GM21737 (cell line): ENCODE results near the gene DCPS.
"Not testable (repeated sequence)": the region's sequence is repeated elsewhere in the genome, so short reads cannot be mapped to it uniquely, and the experiment has no call there.

ENCODE experiments used
- ATAC-seq: cut with Tn5 transposase; IDR thresholded peaks from one replicate; pipeline ENCODE4 v1.9.1; 2021; ENCODE audit warnings: mild to moderate bottlenecking, moderate library complexity; ENCODE audit not compliant: unreplicated experiment

Gene DCPS

GRCh38 chr11:126343051-126343450 lies 39.2 kb downstream of the DCPS start:
- no peak for ATAC-seq

GRCh38 chr11:126344141-126345080 lies 40.6 kb downstream of the DCPS start:
- ATAC-seq = no peak

GRCh38 chr11:126345283-126345682 lies 41.4 kb downstream of the DCPS start:
- no peak for ATAC-seq

- ATAC-seq = no peak
Observed at GRCh38 chr11:126345759-126346585, 42.1 kb downstream of the DCPS start.

DNA sequence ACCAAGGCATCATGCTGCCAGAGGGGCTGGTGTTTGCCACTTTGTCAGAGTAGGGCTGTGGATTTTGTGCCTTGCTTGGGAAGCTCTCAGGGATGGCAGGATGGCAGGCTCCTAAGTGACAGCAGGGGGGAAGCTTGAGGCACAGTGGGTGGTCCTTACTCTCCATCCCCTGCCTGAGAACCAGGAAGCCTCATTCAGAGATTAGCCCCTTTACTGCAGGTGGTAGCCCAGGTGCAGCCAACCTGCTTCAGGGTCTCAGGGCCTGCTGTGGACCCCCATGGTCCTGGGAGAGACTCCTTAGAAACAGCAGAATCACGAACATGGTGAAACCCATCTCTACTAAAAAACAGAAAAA lies 42.7 kb downstream of the DCPS start:
- no peak for ATAC-seq

DNA sequence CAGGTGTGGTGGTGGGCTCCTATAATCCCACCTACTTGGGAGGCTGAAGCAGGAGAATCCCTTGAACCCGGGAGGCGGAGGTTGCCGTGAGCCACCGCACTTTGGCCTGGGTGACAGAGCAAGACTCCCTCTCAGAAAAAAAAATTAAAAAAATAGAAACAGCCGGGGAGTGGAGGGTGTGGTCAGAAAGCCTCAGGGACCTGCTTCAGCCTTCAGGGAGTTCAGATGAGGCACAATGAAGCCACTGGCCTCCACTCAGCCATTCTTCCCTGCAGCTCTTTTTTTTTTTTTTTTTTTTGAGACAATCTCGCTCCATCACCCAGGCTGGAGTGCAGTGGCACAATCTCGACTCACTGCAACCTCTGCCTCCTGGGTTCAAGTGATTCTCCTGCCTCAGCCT lies 43.1 kb downstream of the DCPS start:
- not testable (repeated sequence) for ATAC-seq

- no peak for ATAC-seq
Observed at GRCh38 chr11:126347751-126348668, 44.1 kb downstream of the DCPS start.

GRCh38 chr11:126348806-126349582 lies 45.1 kb downstream of the DCPS start:
- no peak for ATAC-seq

DNA sequence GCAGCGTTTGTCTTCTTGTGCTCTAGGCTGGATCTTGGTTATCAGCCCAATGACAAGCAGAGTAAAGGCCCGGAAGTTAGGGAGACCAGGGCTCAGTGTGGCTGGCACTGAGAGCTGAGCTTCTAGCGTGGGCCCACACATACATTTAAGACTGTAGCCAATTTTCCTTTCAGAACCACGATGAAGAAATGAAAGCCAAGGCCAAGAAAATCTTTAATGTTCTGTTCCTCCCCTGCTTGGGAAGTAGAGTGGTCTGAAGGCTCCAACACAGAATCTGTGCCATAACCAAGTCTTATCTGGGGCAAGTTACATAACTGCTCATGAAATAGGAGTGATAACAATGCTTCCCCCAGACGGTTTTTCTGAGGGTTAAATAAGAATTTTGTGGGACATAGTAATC lies 47.0 kb downstream of the DCPS start:
- ATAC-seq = no peak

- ATAC-seq = no peak
Observed at GRCh38 chr11:126352163-126352562, 48.3 kb downstream of the DCPS start.

DNA sequence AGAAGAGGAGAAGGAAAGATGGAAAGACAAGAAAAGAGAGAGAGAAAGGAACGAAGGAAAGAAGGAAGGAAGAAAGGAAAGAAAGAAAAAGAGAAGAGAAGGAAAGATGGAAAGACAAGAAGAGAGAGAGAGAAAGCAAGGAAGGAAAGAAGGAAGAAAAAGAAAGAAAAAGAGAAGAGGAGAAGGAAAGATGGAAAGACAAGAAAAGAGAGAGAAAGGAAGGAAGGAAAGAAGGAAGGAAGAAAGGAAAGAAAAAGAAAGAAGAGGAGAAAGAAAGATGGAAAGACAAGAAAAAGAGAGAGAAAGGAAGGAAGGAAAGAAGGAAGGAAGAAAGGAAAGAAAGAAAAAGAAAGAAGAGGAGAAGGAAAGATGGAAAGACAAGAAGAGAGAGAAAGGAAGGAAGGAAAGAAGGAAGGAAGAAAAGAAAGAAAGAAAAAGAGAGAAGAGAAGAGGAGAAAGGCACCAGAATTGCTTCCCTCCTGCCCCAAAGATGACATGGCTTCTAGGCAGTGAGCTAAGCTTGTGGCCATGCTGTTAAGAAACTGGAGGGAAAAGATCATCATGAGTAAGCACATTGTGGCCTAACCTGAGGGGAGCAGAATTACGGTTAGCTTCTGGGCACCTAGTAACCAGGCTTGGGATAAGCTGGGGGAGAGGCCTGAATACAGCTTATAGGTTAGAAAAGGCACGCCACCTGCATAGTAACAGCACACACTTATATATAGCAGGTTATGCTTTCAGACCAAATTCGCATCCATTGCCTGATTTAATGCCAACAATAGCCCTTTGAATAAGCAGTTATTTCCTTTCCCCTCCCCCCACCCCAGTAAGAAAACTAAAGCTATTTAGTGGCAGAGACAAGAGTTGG lies 49.3 kb downstream of the DCPS start:
- ATAC-seq = no peak

GRCh38 chr11:126354631-126355323 lies 50.9 kb downstream of the DCPS start:
- peak; percentile 30 for ATAC-seq

GRCh38 chr11:126355324-126355925 lies 51.6 kb downstream of the DCPS start, which contains the start of gene ST3GAL4:
Gene ST3GAL4, plus strand, starts transcription at chr11:126355686. Its CDS starts 50,470 bp downstream, at chr11:126406156.
- peak; percentile 48 for ATAC-seq

DNA sequence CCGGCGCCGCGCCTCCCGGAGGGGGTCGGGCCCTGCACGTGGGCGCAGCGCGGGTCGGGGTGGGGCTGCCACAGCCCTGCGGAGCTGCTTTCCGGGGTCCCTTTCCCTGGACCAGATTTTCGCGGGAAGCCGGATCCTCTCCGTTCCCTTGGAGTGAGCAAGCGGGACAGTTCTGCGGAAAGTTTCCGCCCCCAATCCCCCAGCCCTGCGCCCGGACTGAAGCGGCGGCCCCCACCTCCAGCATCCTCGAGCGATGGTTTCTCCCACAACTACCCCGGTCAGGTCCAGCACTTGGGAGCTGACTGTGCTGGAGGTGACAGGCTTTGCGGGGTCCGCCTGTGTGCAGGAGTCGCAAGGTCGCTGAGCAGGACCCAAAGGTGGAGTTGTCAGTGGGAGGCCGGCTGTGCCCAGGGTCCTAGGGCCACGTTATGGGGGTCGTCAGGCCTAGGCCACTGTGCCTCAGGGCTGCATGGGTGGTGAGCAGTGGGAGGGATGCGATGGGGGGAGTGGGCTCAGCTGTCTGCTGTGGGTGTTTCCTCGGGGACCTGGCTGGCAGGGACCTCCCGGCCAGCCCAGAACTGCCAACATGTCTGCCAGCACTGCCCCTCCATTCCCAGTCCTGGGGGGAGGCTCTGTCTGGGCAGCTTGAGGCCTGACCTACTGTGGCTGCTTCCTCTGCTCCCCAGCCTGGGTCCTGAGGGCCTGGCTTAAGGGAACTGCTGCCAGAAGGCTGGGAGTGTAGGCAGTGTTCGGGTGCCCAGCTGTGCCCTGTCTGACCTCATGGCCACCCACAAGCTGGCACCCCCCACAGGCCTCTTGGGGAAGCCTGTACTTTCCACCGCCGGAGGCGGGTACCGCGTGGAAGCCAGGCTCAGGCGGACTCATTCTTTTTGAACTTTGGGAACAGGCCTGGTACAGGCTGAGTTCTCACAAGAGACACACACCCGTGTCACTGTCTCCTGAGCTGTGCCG lies 52.4 kb downstream of the DCPS start:
- peak; percentile 24 for ATAC-seq

GRCh38 chr11:126357055-126357962 lies 53.4 kb downstream of the DCPS start:
- no peak for ATAC-seq
